GM19099 (cell line): ENCODE data around the gene MUC3A.

Experiments used
- POLR2A ChIP-seq: IDR thresholded peaks from 3 replicates; pipeline ENCODE4 v1.6.1; 2011; ENCODE audit warnings: low read depth; ENCODE audit not compliant: insufficient read length; ENCODE audit errors: extremely low read depth

Gene MUC3A

GRCh38 chr7:100949227-100949932 lies at the start of gene MUC3A:
Gene MUC3A (plus strand): TSS chr7:100949534. CDS start chr7:100949625, 91 bp downstream.
- TF ChIP-seq POLR2A = no peak

GRCh38 chr7:100900978-100901377 lies 48.4 kb upstream of the MUC3A start:
- TF ChIP-seq POLR2A = no peak

GRCh38 chr7:100901921-100902332 lies 47.4 kb upstream of the MUC3A start:
- TF ChIP-seq POLR2A = no peak

GRCh38 chr7:100902638-100903037 lies 46.7 kb upstream of the MUC3A start:
- no peak for TF ChIP-seq POLR2A

GRCh38 chr7:100908512-100908911 lies 40.8 kb upstream of the MUC3A start:
- TF ChIP-seq POLR2A = no peak

GRCh38 chr7:100911484-100911883 lies 37.9 kb upstream of the MUC3A start:
- no peak for TF ChIP-seq POLR2A

- no peak for TF ChIP-seq POLR2A
Measured at GRCh38 chr7:100914208-100914878, 35.0 kb upstream of the MUC3A start.

- no peak for TF ChIP-seq POLR2A
Measured at GRCh38 chr7:100914879-100915447, 34.4 kb upstream of the MUC3A start.

GRCh38 chr7:100921039-100921438 lies 28.3 kb upstream of the MUC3A start:
- TF ChIP-seq POLR2A = no peak

- TF ChIP-seq POLR2A = no peak
Measured at GRCh38 chr7:100929808-100930174, 19.5 kb upstream of the MUC3A start.

GRCh38 chr7:100933734-100934133 lies 15.6 kb upstream of the MUC3A start:
- TF ChIP-seq POLR2A = no peak

- TF ChIP-seq POLR2A = no peak
Measured at GRCh38 chr7:100942045-100942774, 7.1 kb upstream of the MUC3A start.

- TF ChIP-seq POLR2A = no peak
Measured at GRCh38 chr7:100943693-100944092, 5.6 kb upstream of the MUC3A start.

GRCh38 chr7:100944138-100944537 lies 5.2 kb upstream of the MUC3A start:
- no peak for TF ChIP-seq POLR2A

- TF ChIP-seq POLR2A = no peak
Measured at GRCh38 chr7:100946111-100946510, 3.2 kb upstream of the MUC3A start.
